Stimulated activated naive CD8-positive, alpha-beta T cell treated with anti-CD3 and anti-CD28 coated beads, Interleukin-15, amount 100 ng/mL, for 72 hours (primary cell): ENCODE data around the gene ATRAID.
A peak's percentile ranks its signal among the peaks of the same experiment; 100 is the strongest.

Experiments used
- ATAC-seq: fragments of 150-1000 bp; cut with Tn5 transposase; 2 replicates; pipeline ENCODE4 v1.10.0; 2021; ENCODE audit warnings: mild to moderate bottlenecking, moderate library complexity
- DNase-seq, 2 donors: peaks; one replicate each; pipeline ENCODE4 v3.0.0; 2021 to 2022
- H3K27ac Mint-ChIP-seq, 2 donors: one replicate each; pipeline ENCODE4 v1.8.0; 2022; ENCODE audit warnings: mild to moderate bottlenecking in 2 of 2, mixed read lengths in 2 of 2, moderate library complexity in 2 of 2
- H3K27me3 Mint-ChIP-seq: one replicate; pipeline ENCODE4 v1.8.0; 2022; ENCODE audit warnings: mixed read lengths
- H3K4me1 Mint-ChIP-seq: one replicate; pipeline ENCODE4 v1.8.0; 2022; ENCODE audit warnings: mild to moderate bottlenecking, mixed read lengths
- H3K4me3 Mint-ChIP-seq, 2 donors: one replicate each; pipeline ENCODE4 v1.8.0; 2022; ENCODE audit warnings: mild to moderate bottlenecking in 2 of 2, mixed read lengths in 2 of 2, moderate library complexity in 1 of 2
- H3K9me3 Mint-ChIP-seq, 2 donors: one replicate each; pipeline ENCODE4 v1.8.0; 2022; ENCODE audit warnings: mixed read lengths in 2 of 2

Gene ATRAID

GRCh38 chr2:27265536-27265870 lies 53.7 kb downstream of the ATRAID start:
- no peak for ATAC-seq
- H3K27ac Mint-ChIP-seq = no peak overlapping the region
- no peaks in the 10 kb centered on the region for H3K9me3 Mint-ChIP-seq
- no peak for DNase-seq
- H3K27me3 Mint-ChIP-seq = peaks cover 27% of the 10 kb centered on the region
- H3K4me1 Mint-ChIP-seq = peaks cover 26% of the 10 kb centered on the region
- peak overlapping the region; percentile 45 to 51 for H3K4me3 Mint-ChIP-seq
